Dedifferentiated amniotic fluid mesenchymal stem cell (primary cell): ENCODE results near the gene ZNF667.
A peak's percentile ranks its signal among the peaks of the same experiment; 100 is the strongest.

Experiments used
- DNase-seq: peaks from one replicate; pipeline ENCODE4 v3.0.0-alpha.2; 2016; ENCODE audit errors: extremely low spot score

ZNF667 gene

DNA sequence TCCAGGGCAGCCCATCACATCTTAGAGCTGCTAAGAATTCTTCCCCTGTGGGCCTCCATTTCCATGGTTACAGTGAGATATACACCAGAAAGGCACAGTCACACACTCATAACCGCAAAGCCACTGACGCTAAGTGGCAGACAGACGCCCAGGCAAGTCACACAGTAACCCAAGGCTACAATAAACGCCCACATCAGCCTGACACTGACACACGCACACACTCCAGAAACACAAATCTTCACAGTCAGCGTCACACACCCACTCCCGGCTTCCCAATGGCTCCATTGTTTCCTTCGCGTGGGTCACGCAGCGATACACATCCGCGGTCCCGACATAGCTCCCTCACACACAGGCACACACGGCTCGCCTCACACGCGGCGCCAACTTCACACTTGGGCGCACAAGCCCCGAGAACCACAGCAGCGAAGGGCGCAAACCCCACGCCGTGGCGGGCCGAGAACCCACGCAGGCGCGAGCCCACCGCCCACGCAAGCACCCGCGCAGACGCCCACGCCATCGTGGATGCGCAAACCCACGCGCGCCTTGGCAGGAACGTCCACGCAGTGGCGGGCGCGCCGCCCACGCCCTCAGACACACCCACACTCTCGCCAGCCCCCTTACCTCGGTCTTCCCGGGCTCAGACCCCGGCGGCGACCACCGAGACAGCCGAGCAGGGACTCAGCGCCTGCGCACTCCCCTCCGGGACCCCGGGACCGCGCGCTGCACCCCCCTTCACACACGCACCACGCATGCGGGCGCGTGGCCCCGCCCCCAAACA, at the start of gene ZNF667:
Gene ZNF667 (minus strand): TSS at position 695 of the 778 bp plus-strand sequence. CDS start 14,975 bp downstream, outside the sequence.
- DNase-seq: peak; percentile 75

- no peak for DNase-seq
Measured at GRCh38 chr19:56525214-56525860, 48.2 kb upstream of the ZNF667 start.

DNA sequence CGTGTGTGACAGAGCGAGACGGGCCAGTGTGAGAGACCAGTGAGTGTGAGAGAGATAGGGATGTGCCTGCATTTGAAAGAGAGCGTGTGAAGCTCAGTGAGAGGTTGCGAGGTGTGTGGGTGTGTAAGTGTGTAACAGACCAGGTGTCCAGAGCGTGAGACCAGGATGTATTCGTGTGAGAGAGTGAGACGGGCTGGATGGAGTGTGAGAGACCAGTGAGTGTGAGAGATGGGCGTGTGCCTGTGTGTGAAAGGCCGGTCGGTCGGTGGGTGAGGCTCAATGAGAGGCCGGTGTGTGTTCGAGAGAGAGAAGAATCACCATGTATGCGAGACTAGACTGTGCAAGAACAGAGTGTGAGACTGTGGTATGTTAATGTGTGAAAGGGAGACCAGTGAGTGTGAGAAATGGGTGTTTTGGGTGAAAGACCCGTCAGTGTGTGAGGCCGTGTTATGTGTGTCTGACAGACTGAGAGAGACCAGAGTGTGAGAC, 31.2 kb upstream of the ZNF667 start:
- DNase-seq: no peak

DNA sequence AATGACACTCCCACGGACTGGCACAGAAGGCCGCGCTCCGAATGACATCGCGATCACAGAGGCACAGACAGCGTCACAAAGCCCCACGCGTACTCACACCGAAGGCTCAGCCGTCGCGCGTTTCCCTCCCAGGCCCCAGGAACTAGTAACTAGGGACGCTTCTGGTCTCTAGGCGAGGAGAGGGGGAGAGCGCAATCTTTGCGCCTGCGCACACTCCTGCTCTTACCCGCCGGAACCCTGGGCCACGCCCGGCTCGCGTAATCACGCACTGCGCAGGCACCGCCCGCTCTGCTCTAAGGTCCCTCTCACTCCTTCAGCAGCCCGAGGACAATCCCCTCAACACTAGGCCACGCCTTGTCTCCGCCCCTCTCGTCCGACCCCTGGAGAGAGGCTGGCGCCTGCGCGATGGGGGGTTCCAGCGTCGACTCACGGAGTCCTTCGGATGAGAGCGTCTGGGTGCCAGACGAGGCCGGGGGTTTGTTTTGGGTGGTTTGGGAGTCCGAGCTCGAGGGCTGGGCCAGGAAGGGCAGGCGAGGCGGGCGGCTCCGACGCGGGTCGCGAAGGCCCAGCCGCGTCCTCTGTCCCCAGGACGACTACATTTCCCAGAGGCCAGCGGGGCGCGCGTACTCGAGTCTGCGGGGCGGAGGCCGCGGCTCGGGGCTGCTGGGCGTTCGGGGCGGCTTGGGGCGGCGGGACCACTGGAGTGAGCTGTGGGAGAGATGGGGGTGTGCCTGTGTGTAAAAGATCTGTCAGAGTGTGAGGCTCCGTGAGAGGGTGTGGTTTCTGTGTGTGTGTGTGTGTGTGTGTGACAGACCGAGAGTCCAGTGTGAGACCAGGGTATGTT, 30.5 kb upstream of the ZNF667 start, which contains the start of gene ZNF471:
Gene ZNF471 (plus strand): TSS at position 410 of the 844 bp plus-strand sequence. CDS start 3,717 bp downstream, outside the sequence.
- peak; percentile 99 for DNase-seq

GRCh38 chr19:56504581-56504980, 27.4 kb upstream of the ZNF667 start:
- no peak for DNase-seq

DNA sequence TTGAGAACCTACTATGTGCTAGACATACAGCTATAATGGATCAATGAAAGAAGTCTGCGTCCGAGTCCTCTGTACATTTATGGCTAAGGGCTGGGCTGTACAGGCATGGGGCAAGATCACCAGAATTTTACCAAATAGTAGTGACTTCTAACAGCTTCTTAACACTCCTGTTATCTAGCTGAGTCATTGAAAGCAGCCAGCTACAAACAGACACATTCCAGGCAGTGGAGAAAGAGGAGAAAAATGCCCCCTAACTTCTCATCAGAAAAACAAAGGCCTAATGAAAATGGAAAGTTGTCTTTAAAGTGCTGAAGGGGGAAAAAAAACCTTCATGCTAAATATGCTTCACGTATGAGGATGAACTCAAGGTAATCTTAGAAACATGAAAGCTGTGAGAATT, 14.3 kb upstream of the ZNF667 start:
- DNase-seq: no peak

DNA sequence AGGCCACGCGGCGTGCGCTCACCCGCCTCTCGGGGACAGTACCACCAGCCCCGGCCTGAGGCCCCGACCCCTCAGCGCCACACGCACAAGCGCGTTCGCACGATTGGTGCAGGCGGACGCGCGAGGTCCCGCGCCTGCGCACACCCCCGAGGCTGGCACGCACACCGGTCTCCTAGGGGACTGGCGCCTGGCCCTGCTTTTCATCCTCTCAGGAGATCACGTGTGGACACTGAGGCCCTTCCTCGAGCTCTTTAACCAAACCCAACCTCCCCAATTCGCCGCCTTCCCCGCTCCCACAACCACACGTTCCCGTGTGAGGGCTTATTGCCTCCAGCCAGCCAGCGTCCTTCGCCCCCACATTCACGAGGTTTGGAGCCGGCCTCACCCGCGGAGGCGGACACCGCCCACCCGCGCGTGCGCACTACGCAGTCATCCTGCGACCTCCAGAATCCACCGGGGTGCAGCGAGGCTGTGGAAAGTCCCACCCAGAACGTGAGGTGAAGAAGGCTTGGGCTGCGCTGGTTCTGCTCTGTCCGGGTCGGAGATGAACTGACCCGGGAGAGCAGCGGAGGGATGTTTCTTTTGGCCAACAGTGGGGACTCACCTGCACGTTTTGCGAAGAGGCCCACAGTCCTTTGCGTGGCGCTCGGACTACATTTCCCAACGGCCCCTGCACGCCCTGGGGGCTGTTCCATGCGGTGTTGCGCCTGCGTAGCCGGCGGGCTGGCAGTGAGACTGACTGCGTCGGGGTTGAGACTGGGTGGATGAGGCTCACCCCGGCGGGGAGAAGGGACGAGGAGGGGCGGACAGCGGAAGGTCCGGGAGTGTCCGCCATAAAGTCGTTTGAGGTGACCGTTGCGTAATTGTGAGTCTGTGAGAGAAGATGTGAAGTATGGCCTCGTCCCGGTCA, 539 bp upstream of the ZNF667 start:
- DNase-seq: peak; percentile 93

DNA sequence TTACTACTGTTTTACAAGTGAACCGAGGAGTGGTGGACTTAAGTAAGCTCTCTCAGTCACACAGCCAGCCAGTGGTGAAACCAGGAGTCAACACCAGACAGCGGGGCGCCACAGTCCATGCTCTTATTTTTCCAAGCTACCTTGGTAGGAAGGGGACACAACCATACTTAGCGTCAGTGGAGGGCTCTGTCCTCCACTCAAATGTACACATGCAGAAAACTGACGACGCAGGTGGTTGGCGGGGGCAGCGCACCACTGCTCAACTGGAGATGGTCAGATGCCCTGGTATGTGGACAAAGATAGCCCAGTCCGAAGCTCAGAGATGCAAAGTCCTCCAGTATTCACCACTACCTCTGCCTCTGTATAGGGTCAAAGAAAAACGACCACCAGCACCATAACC, 1.1 kb downstream of the ZNF667 start:
- no peak for DNase-seq

GRCh38 chr19:56474308-56474707, 2.8 kb downstream of the ZNF667 start:
- no peak for DNase-seq

DNA sequence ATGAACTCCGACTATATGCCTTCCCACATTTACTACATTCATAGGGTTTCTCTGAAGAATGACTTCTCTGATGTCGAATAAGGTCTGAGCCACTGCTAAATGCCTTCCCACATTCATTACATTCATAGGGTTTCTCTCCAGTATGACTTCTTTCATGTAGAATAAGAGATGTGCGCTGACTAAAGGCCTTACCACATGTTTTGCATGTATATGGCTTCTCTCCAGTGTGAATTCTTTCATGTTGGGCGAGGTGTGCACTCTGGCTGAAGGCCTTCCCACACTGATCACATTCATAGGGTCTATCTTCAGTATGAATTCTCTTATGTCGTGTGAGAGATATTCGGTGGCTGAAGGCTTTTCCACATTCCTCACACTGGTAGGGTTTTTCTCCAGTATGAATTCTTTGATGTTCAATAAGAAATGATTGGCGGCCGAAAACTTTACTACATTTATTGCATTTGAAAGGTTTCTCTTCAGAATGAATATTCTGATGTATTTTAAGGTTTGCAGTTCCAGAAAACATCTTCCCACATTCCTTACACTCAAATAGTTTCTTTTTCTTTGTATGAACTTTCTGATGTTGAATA, 35.8 kb downstream of the ZNF667 start:
- no peak for DNase-seq

- no peak for DNase-seq
Measured at GRCh38 chr19:56423985-56424353, 53.2 kb downstream of the ZNF667 start.

DNA sequence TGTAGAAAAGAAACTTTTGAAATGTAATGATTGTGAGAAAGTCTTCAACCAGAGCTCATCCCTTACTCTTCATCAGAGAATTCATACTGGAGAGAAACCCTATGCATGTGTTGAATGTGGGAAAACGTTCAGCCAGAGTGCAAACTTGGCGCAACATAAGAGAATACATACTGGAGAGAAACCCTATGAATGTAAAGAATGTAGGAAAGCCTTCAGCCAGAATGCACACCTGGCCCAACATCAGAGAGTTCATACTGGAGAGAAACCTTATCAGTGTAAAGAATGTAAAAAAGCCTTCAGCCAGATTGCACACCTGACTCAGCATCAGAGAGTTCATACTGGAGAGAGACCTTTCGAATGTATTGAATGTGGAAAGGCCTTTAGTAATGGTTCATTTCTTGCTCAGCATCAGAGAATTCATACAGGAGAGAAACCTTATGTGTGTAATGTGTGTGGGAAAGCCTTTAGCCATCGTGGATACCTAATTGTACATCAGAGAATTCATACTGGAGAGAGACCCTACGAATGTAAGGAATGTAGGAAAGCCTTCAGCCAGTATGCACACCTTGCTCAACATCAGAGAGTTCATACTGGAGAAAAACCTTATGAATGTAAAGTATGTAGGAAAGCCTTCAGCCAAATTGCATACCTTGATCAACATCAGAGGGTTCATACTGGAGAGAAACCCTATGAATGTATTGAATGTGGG, 53.7 kb downstream of the ZNF667 start:
- DNase-seq: no peak

DNA sequence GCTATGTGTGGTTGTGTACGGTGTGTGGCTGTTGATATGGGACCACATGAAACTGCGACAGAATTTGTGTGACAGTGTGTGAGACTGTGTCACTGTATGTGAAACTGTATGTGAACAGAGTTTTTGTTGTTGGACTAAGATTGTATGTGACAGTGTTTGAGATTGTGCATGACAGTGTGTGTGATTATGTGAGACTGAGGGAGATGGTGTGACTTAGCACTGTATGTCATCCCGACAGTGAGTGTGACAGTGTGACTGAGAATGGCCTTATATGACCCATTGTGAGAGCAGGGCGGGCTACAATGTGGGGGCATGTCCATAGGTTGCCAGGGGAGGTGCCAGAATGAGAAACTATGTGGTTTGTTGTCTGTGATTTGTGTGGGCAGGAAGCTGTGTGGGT, 72.1 kb downstream of the ZNF667 start:
- DNase-seq: no peak

DNA sequence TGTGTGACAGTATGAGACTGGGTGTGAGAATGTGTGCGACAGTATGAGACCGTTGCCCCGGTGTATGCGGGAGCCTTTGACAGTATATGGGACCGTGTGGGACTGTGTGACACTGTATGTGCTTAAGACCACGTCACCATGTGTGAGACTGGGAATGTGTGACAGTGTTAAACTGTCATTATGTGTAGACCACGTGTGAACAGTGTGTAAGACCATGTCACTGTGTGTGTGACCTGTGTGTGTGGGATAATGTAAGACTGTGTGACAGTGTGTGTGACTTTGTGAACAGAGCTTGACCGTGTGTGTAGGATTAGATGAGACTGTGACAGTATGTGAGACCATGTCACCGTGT, 72.5 kb downstream of the ZNF667 start:
- no peak for DNase-seq

DNA sequence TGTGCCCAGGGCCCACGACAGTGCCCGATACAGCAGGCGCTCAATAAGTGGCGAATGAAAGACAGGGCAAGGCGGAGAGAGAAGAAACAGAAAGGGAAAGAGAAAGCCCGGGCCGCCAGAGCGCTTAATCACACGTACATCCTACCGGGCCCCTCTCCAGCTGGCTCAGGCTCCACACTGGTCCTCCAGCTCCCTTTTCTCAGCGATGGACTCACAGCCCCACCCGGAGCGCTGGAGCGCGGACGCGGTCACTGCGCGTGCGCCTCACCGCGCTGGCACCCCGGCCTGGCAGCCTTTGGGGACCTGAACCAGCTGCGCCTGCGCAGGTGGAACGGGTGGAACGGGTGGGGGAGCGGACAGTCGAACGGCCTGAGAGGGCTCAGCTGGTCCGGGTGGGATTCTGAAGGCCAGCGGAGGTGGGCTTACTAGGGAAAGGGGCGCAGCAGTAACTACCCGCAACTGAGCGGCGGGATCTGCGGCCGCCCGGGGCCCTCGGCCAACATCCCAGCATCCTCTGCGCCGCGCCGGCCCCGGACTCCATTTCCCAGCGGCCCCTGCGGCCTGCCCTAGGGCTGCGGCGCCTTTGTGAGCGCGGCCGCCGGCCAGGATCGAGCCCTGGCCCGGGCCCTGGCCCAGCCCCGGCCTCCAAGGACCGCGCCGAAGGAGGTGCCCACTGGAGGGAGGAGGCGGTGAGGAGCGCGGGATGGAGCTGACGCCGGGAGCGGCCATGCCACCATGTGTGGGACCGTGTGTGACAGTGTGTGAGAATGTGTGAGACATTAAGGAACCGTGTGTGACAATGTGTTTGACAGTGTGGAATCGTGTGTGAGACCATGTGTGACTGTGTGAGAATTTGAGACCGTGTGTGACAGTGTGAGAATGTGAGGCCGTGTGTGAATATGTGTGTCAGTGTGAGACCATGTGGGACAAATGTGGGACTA, 73.1 kb downstream of the ZNF667 start, which contains the start of gene ZNF583:
Gene ZNF583 (plus strand): TSS at position 569 of the 941 bp plus-strand sequence. CDS start 2,783 bp downstream, outside the sequence.
- DNase-seq: peak; percentile 96

DNA sequence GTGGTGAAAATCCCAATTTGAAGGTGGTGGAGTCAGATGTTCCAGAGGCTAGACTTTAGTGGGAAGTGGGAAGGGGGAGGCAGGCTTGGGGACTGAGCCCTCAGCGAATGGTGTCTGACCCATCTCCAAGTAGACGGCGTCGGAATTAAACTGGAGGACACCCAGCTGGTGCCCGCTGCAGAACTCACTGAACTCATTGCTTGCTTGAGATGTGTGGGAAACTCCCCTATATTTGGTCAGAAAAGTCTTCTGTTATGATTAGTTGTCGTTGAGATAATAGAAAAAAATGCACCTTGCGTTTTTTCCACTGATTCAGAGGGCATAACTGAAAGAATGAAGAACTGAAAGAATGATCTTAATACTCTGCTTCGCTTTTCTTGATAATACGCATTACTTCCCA, 73.9 kb downstream of the ZNF667 start:
- no peak for DNase-seq

DNA sequence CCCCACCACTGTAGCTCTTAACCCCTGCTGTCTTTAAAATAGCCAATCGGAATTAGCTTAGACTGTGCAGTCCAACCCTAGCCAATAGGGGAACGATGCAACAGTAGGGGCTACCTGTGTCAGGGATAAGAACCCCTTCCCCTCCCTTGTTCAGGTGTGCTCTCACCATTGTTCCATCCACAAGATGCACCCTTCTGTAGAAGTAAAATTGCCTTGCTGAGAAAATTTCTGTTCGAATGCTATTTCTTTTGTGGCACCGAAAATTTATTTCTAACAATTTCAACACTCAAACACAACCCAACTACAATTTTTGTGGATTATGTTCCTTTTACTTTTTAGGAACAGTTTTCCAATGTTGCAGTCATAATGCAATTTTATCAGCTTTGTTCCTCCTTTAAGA, 76.7 kb downstream of the ZNF667 start:
- DNase-seq: no peak

- DNase-seq: no peak
Measured at GRCh38 chr19:56398809-56399208, 78.3 kb downstream of the ZNF667 start.
